GM12873 (cell line): Measurements from ENCODE around the gene AKAIN1.

ENCODE experiments used
- TF ChIP-seq, protein P1 (sequence below): IDR thresholded peaks from 2 replicates; pipeline ENCODE4 v1.5.1; 2012; ENCODE audit warnings: low read depth, mild to moderate bottlenecking, moderate library complexity, low read length, control low read depth; ENCODE audit not compliant: insufficient read depth; ENCODE audit errors: missing control alignments

AKAIN1 gene

DNA sequence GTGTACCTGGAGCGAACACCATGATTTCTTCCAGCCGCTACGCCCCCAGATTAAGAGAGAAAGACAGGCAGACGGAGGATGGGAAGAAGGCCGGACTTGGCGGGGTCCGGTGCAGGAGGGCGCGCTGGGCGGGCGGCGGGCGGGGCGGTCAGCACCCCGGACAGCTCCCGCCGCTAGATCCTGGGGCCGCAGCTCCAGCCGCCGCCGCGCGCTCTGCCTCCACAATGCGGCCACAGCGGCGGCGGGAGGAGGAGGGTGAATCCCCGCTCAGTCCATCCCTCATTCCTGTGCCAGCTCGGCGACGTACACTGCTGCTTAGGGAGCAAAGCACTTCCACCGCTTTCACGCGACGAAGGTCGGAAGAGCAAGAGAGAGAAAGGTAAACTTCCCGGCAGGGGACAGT lies at the start of gene AKAIN1:
AKAIN1 (minus strand) TSS at position 226 of the 403 bp plus-strand sequence; CDS start at position 22, 204 bp downstream.
- TF ChIP-seq, protein P1, sequence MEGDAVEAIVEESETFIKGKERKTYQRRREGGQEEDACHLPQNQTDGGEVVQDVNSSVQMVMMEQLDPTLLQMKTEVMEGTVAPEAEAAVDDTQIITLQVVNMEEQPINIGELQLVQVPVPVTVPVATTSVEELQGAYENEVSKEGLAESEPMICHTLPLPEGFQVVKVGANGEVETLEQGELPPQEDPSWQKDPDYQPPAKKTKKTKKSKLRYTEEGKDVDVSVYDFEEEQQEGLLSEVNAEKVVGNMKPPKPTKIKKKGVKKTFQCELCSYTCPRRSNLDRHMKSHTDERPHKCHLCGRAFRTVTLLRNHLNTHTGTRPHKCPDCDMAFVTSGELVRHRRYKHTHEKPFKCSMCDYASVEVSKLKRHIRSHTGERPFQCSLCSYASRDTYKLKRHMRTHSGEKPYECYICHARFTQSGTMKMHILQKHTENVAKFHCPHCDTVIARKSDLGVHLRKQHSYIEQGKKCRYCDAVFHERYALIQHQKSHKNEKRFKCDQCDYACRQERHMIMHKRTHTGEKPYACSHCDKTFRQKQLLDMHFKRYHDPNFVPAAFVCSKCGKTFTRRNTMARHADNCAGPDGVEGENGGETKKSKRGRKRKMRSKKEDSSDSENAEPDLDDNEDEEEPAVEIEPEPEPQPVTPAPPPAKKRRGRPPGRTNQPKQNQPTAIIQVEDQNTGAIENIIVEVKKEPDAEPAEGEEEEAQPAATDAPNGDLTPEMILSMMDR: no peak

DNA sequence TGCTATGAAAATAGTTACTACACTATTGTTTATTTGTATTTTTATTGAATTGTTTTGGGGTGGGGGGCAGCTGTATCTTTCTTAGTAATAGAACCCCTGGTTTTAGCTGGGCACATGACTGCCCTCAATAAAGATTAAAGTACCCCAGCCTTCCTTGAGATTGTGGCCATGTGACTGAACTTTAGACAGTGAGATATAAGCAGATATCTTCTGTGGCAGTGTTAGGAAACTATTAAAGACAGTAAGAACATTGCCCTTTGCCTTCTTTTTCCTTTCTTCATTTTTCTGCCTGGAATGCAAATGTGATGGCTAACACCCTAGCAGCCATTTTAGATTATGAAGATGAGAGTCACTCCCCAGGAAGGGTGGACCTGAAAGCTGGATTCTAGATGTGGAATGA lies 47.9 kb upstream of the AKAIN1 start:
- TF ChIP-seq, protein P1: no peak

DNA sequence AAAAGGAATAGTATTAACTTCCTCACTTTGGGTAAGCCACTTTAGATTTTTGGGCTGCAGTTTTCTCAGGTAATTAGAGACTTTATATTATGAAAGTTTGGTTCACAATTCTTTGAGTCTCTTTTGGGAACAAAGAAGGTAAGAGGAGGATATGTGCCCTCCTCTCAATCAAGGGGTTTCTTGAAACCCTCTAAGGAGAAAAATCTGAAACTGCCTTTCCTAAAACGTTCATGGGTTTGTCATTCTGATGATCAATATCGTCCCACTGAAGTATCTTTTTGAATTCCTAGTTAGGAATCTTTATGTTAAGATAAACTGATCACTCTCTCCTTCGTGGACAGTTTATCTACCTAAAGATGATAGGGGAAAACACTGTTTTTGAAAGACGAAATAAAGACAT lies 42.4 kb upstream of the AKAIN1 start:
- TF ChIP-seq, protein P1: no peak

DNA sequence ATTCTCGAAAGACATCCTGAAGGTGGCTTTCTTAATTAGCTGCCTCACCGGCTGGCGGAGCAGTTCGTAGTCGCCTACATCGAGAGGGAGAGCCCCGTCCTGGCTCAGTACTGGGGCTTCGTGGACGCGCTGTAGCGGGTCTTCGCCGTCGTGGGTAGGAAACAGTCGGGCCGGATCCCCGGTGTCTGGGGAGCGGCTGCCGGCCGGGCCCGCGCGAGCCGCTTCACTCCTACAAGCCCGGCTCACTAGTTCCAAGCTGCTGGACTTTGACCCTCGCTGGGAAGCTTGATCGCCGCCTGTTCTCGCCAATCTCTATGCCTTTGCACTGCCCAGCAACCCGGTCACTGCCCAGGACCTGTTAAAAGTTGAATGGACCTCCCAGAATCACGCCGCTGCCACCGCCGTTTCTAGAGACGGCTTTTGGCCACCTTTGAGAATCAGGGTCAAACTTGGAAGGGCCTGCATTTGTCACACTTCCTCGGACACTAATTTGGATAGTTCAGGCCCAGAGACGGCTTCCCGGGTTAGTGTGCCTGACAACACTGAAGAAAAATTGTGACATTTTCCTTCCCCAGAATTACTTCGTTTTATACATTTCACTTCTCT lies 41.4 kb upstream of the AKAIN1 start:
- TF ChIP-seq, protein P1: no peak

GRCh38 chr18:5237723-5238370 lies 40.8 kb upstream of the AKAIN1 start:
- TF ChIP-seq, protein P1: peak; percentile 17

GRCh38 chr18:5237083-5237722 lies 40.1 kb upstream of the AKAIN1 start:
- TF ChIP-seq, protein P1: no peak

GRCh38 chr18:5214583-5215351 lies 17.7 kb upstream of the AKAIN1 start:
- TF ChIP-seq, protein P1: no peak
